Measurements from ENCODE around the gene RANBP1.

RANBP1 gene

DNA sequence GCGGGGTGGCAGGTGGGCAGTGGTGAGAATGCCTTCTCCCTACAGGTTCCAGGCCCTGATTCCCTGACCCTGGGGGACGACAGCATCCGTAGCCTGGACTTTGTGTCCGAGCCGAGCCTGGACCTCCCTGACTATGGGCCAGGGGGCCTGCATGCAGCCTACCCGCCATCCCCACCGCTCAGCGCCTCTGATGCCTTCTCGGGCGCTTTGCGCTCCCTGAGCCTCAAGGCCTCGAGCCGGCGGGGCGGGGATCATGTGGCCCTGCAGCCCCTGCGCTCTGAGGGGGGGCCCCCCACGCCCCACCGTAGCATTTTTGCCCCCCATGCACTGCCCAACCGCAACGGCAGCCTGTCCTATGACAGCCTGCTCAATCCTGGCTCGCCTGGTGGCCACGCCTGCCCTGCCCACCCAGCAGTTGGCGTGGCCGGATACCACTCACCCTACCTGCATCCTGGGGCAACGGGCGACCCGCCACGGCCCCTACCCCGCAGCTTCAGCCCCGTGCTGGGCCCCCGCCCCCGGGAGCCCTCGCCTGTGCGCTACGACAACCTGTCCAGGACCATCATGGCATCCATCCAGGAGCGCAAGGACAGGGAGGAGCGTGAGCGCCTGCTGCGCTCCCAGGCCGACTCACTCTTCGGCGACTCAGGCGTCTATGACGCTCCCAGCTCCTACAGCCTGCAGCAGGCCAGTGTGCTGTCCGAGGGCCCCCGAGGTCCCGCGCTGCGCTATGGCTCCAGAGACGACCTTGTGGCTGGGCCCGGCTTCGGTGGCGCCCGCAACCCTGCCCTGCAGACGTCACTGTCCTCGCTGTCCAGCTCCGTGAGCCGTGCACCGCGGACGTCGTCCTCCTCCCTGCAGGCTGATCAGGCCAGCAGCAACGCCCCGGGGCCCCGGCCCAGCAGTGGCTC is 27.1 kb downstream of the RANBP1 start:
- no peak overlapping the region for H3K27ac ChIP-seq (ENCODE audit: low read length)
- H3K9ac ChIP-seq (ENCODE audit: low read depth, low read length): no peak overlapping the region
- peaks cover 7% of the 10 kb centered on the region; the same call in 1 of the 2 replicates for H3K79me2 ChIP-seq (ENCODE audit: insufficient read depth, low read length)
- no peak overlapping the region for H3K4me2 ChIP-seq (ENCODE audit: insufficient read depth, low read length)
- H2AFZ ChIP-seq (ENCODE audit: low read depth, low read length): no peak overlapping the region
- no peaks in the 10 kb centered on the region for H3K27me3 ChIP-seq (ENCODE audit: insufficient read depth, low read length, poor library complexity)
- TF ChIP-seq CTCF (IDR thresholded peaks at IDR 0.05; ENCODE audit: borderline replicate concordance, extremely low read depth, low read length, poor library complexity, severe bottlenecking) (no peak), EZH2 (IDR thresholded peaks at IDR 0.05; ENCODE audit: borderline replicate concordance, low read depth, low read length, severe bottlenecking) (no peak)
- DNase-seq: no peak
- no peaks in the 10 kb centered on the region for H3K4me1 ChIP-seq (ENCODE audit: insufficient read depth, low read length)
- ATAC-seq (ENCODE audit: insufficient read depth, low read depth): no peak
- H4K20me1 ChIP-seq (ENCODE audit: insufficient read depth, low read length): peaks cover 17% of the 10 kb centered on the region
- H3K4me3 ChIP-seq (ENCODE audit: low read depth in 1 of 2, low read length in 2 of 2): no peak overlapping the region
- H3K9me3 ChIP-seq (ENCODE audit: insufficient read depth, low read length, severe bottlenecking): no peaks in the 10 kb centered on the region
- peaks cover 34% of the 10 kb centered on the region for H3K36me3 ChIP-seq (ENCODE audit: insufficient read depth, low read length)

DNA sequence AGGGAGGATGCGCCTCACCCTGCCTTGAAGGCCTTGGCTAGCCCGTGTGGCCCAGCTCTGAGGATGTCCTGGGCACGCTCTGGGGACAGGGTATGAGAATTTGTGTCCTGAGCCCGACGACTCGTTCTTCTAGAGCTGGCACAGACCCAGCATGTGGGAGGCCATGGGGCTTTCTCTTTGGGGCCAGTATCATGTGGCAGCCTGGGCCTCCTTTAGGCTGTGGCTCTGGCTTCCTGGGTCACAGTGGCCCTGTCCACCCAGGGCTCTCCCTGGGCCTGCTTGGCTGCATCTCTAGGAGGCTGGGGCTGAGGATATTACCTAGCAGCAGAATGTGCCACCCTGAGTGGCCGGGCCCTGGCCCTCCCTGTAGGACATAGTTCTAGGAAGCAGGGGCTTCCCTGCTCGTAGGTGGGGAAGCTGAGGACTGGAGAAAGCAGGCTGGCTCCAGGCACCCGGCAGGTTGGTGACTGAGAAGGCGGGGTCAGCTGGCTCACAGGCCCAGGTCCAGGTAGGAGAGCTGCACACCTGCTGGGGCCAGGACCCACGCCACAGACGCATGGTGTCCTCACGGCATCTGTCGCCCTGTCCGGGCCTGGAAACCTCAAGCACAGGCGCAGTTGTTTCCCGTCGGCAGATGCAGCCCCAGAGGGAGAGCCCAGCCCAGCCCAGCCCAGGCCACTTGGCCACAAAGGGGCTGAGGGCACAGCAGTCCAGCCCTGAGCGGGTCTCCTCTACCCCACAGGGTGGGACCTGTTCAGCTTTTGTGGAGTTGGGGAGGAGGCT is 28.2 kb downstream of the RANBP1 start:
- Histone ChIP-seq H3K4me2 (ENCODE audit: insufficient read depth, low read length) (no peak overlapping the region), H3K27me3 (ENCODE audit: insufficient read depth, low read length, poor library complexity) (no peaks in the 10 kb centered on the region), H4K20me1 (ENCODE audit: insufficient read depth, low read length) (peaks cover 8% of the 10 kb centered on the region), H3K9me3 (ENCODE audit: insufficient read depth, low read length, severe bottlenecking) (no peaks in the 10 kb centered on the region), H3K4me3 (ENCODE audit: low read depth in 1 of 2, low read length in 2 of 2) (no peak overlapping the region), H3K4me1 (ENCODE audit: insufficient read depth, low read length) (no peaks in the 10 kb centered on the region), H3K79me2 (ENCODE audit: insufficient read depth, low read length) (0 out of 2 replicates have a peak, but pooled peaks cover 3% of the 10 kb centered on the region), H3K27ac (ENCODE audit: low read length) (no peak overlapping the region), H3K9ac (ENCODE audit: low read depth, low read length) (no peak overlapping the region), H2AFZ (ENCODE audit: low read depth, low read length) (no peak overlapping the region), H3K36me3 (ENCODE audit: insufficient read depth, low read length) (peaks cover 34% of the 10 kb centered on the region)
- TF ChIP-seq EZH2 (IDR thresholded peaks at IDR 0.05; ENCODE audit: borderline replicate concordance, low read depth, low read length, severe bottlenecking): no peak
- DNase-seq (no peak), ATAC-seq (ENCODE audit: insufficient read depth, low read depth) (no peak)

GRCh38 chr22:20145206-20145831 is 29.4 kb downstream of the RANBP1 start:
- no peak for ATAC-seq (ENCODE audit: insufficient read depth, low read depth)
- Histone ChIP-seq H3K36me3 (ENCODE audit: insufficient read depth, low read length) (peaks cover 22% of the 10 kb centered on the region; the same call in 1 of the 2 replicates), H4K20me1 (ENCODE audit: insufficient read depth, low read length) (peaks cover 7% of the 10 kb centered on the region; the same call in 1 of the 2 replicates), H3K4me3 (ENCODE audit: low read depth in 1 of 2, low read length in 2 of 2) (no peak overlapping the region), H3K9ac (ENCODE audit: low read depth, low read length) (no peak overlapping the region), H3K9me3 (ENCODE audit: insufficient read depth, low read length, severe bottlenecking) (no peaks in the 10 kb centered on the region), H3K27me3 (ENCODE audit: insufficient read depth, low read length, poor library complexity) (no peaks in the 10 kb centered on the region), H3K4me2 (ENCODE audit: insufficient read depth, low read length) (no peak overlapping the region), H3K79me2 (ENCODE audit: insufficient read depth, low read length) (no peaks in the 10 kb centered on the region), H3K4me1 (ENCODE audit: insufficient read depth, low read length) (no peaks in the 10 kb centered on the region), H3K27ac (ENCODE audit: low read length) (no peak overlapping the region), H2AFZ (ENCODE audit: low read depth, low read length) (no peak overlapping the region)
- no peak for TF ChIP-seq CTCF (IDR thresholded peaks at IDR 0.05; ENCODE audit: borderline replicate concordance, extremely low read depth, low read length, poor library complexity, severe bottlenecking)
- no peak for TF ChIP-seq EZH2 (IDR thresholded peaks at IDR 0.05; ENCODE audit: borderline replicate concordance, low read depth, low read length, severe bottlenecking)
- DNase-seq: no peak
